ENCODE data around the gene CRYAB.

The CRYAB gene

DNA sequence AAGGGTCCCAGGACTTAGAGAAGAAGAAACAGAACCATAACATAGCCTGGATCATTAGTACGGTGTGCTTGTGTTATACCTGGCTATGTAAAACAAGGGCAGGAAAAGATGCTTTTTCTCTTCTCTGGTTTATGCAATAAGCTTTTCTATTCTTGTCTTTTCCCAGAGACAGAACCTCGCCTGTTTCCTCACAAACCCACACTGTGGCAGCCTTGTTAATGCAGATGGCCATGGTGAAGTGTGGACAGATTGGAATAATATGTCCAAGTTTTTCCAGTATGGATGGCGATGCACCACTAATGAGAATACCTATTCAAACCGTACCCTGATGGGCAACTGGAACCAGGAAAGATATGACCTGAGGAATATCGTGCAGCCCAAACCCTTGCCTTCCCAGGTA lies 29.4 kb downstream of the CRYAB start:
- no peak overlapping the region for H3K4me2 ChIP-seq (ENCODE audit: insufficient read depth, low read length)
- H3K27me3 ChIP-seq (ENCODE audit: insufficient read depth, low read length, poor library complexity): no peaks in the 10 kb centered on the region
- ATAC-seq (ENCODE audit: insufficient read depth, low read depth) (no peak), DNase-seq (no peak)
- H3K27ac ChIP-seq (ENCODE audit: low read length): no peak overlapping the region
- H2AFZ ChIP-seq (ENCODE audit: low read depth, low read length): no peak overlapping the region
- TF ChIP-seq EZH2 (IDR thresholded peaks at IDR 0.05; ENCODE audit: borderline replicate concordance, low read depth, low read length, severe bottlenecking): no peak
- no peak overlapping the region for H3K4me3 ChIP-seq (ENCODE audit: low read depth in 1 of 2, low read length in 2 of 2)
- no peak overlapping the region for H3K9ac ChIP-seq (ENCODE audit: low read depth, low read length)
- H3K79me2 ChIP-seq (ENCODE audit: insufficient read depth, low read length): peaks cover 15% of the 10 kb centered on the region
- H4K20me1 ChIP-seq (ENCODE audit: insufficient read depth, low read length): no peaks in the 10 kb centered on the region
- H3K36me3 ChIP-seq (ENCODE audit: insufficient read depth, low read length): no peaks in the 10 kb centered on the region
- H3K9me3 ChIP-seq (ENCODE audit: insufficient read depth, low read length, severe bottlenecking): no peaks in the 10 kb centered on the region
- peaks cover 21% of the 10 kb centered on the region for H3K4me1 ChIP-seq (ENCODE audit: insufficient read depth, low read length)

- peak overlapping the region; percentile 93 for H3K27ac ChIP-seq (ENCODE audit: low read length)
- ATAC-seq (ENCODE audit: insufficient read depth, low read depth): peak; percentile 9
- H3K9ac ChIP-seq (ENCODE audit: low read depth, low read length): peak overlapping the region; percentile 81
- peak overlapping the region; percentile 95 for H3K4me2 ChIP-seq (ENCODE audit: insufficient read depth, low read length)
- TF ChIP-seq EZH2 (IDR thresholded peaks at IDR 0.05; ENCODE audit: borderline replicate concordance, low read depth, low read length, severe bottlenecking): no peak
- no peak for TF ChIP-seq CTCF (IDR thresholded peaks at IDR 0.05; ENCODE audit: borderline replicate concordance, extremely low read depth, low read length, poor library complexity, severe bottlenecking)
- DNase-seq: no peak
- H2AFZ ChIP-seq (ENCODE audit: low read depth, low read length): peak overlapping the region; percentile 97
- H3K36me3 ChIP-seq (ENCODE audit: insufficient read depth, low read length): peaks cover 24% of the 10 kb centered on the region
- H3K79me2 ChIP-seq (ENCODE audit: insufficient read depth, low read length): peaks cover 15% of the 10 kb centered on the region
- peak overlapping the region; percentile 74 to 81 for H3K4me3 ChIP-seq (ENCODE audit: low read depth in 1 of 2, low read length in 2 of 2)
- no peaks in the 10 kb centered on the region for H4K20me1 ChIP-seq (ENCODE audit: insufficient read depth, low read length)
- H3K27me3 ChIP-seq (ENCODE audit: insufficient read depth, low read length, poor library complexity): no peaks in the 10 kb centered on the region
- peaks cover 21% of the 10 kb centered on the region for H3K4me1 ChIP-seq (ENCODE audit: insufficient read depth, low read length)
- no peaks in the 10 kb centered on the region for H3K9me3 ChIP-seq (ENCODE audit: insufficient read depth, low read length, severe bottlenecking)
Measured at GRCh38 chr11:111879637-111879960, 32.0 kb downstream of the CRYAB start.

DNA sequence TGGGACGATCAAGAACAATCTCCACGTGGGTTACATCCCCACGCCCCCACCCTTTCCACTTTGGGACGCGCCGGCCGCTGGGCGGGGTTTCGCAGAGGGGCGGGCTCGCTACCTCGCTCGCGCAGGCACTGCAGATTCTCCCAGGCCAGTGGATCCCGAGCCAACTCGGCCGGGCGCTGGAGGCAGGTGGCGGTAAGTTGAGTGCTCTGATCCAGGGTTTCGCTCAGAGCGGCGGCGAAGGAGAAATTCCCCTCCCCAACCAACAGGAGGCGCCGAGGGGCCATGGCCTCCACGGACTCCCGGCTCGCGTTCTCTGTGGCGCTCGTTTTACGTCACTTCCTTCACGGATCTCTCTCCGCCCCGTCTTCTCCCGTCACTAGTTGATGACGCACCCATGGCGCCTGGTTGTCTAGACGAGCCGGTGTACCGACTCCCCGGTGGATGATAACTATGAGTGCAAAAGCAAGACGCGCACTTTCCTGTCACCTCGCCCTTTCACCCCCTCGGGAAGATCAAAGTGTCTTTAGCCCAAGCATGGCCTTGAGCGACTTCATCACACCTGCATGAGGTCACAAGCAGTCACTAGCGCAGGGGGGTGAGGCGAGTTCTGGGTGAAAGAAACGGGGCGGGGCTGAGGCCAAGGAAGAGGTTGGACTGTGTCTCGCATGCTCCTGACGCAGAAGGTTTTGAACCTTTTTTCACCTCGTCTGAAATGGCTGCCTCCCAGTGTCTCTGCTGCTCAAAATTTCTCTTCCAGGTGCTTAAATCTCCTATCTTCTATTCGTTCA lies 32.5 kb downstream of the CRYAB start, which contains the start of the genes CFAP68 and FDXACB1:
Gene CFAP68 (plus strand): TSS at position 693 of the 788 bp plus-strand sequence. CDS start 20 bp downstream, at position 713.
Gene FDXACB1 (minus strand): TSS at position 317 of the 788 bp plus-strand sequence. CDS start 33 bp downstream, at position 284.
- peaks cover 21% of the 10 kb centered on the region for H3K4me1 ChIP-seq (ENCODE audit: insufficient read depth, low read length)
- H4K20me1 ChIP-seq (ENCODE audit: insufficient read depth, low read length): no peaks in the 10 kb centered on the region
- H2AFZ ChIP-seq (ENCODE audit: low read depth, low read length): peak within 1 kb of the TSS; percentile 97
- DNase-seq (peak; percentile 95), ATAC-seq (ENCODE audit: insufficient read depth, low read depth) (peak; percentile 87)
- H3K9me3 ChIP-seq (ENCODE audit: insufficient read depth, low read length, severe bottlenecking): no peaks in the 10 kb centered on the region
- peak within 1 kb of the TSS; percentile 81 for H3K9ac ChIP-seq (ENCODE audit: low read depth, low read length)
- H3K79me2 ChIP-seq (ENCODE audit: insufficient read depth, low read length): peaks cover 15% of the 10 kb centered on the region
- peak within 1 kb of the TSS; percentile 95 for H3K4me2 ChIP-seq (ENCODE audit: insufficient read depth, low read length)
- no peak for TF ChIP-seq EZH2 (IDR thresholded peaks at IDR 0.05; ENCODE audit: borderline replicate concordance, low read depth, low read length, severe bottlenecking)
- TF ChIP-seq CTCF (IDR thresholded peaks at IDR 0.05; ENCODE audit: borderline replicate concordance, extremely low read depth, low read length, poor library complexity, severe bottlenecking): peak; percentile 95
- peak within 1 kb of the TSS; percentile 74 to 81 for H3K4me3 ChIP-seq (ENCODE audit: low read depth in 1 of 2, low read length in 2 of 2)
- peak within 1 kb of the TSS; percentile 93 for H3K27ac ChIP-seq (ENCODE audit: low read length)
- H3K36me3 ChIP-seq (ENCODE audit: insufficient read depth, low read length): peaks cover 24% of the 10 kb centered on the region
- H3K27me3 ChIP-seq (ENCODE audit: insufficient read depth, low read length, poor library complexity): no peaks in the 10 kb centered on the region

DNA sequence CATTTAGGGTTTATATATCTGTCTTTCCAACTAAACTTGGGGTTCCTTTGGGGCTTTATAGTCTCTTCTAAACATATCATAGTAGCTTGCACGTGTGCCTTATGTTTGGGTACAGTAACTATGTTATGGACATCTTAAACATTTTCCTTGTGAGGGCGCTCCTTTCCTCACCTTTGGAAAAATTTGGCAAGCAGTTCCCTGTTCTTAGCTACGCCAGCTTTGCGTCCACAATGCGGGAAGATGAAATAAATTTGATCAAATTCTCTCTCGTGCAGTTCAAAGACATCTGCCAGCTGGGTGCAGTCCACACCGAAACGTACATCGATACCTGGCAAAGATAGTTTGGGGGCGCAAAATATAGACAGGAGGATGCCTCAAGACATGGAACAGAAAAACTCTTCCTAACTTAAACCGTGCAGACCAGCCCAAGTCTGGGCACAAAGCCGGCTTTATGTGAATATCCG lies 33.2 kb downstream of the CRYAB start:
- H2AFZ ChIP-seq (ENCODE audit: low read depth, low read length): peak overlapping the region; percentile 97
- no peak for DNase-seq
- H3K4me1 ChIP-seq (ENCODE audit: insufficient read depth, low read length): peaks cover 21% of the 10 kb centered on the region
- ATAC-seq (ENCODE audit: insufficient read depth, low read depth): peak; percentile 14; the same call in 2 of the 3 replicates
- H3K9me3 ChIP-seq (ENCODE audit: insufficient read depth, low read length, severe bottlenecking): no peaks in the 10 kb centered on the region
- peak overlapping the region; percentile 93 for H3K27ac ChIP-seq (ENCODE audit: low read length)
- H3K79me2 ChIP-seq (ENCODE audit: insufficient read depth, low read length): peaks cover 15% of the 10 kb centered on the region
- H3K4me3 ChIP-seq (ENCODE audit: low read depth in 1 of 2, low read length in 2 of 2): peak overlapping the region; percentile 74 to 81
- peaks cover 24% of the 10 kb centered on the region for H3K36me3 ChIP-seq (ENCODE audit: insufficient read depth, low read length)
- H3K27me3 ChIP-seq (ENCODE audit: insufficient read depth, low read length, poor library complexity): no peaks in the 10 kb centered on the region
- TF ChIP-seq EZH2 (IDR thresholded peaks at IDR 0.05; ENCODE audit: borderline replicate concordance, low read depth, low read length, severe bottlenecking): no peak
- no peak for TF ChIP-seq CTCF (IDR thresholded peaks at IDR 0.05; ENCODE audit: borderline replicate concordance, extremely low read depth, low read length, poor library complexity, severe bottlenecking)
- H4K20me1 ChIP-seq (ENCODE audit: insufficient read depth, low read length): no peaks in the 10 kb centered on the region
- peak overlapping the region; percentile 81 for H3K9ac ChIP-seq (ENCODE audit: low read depth, low read length)
- H3K4me2 ChIP-seq (ENCODE audit: insufficient read depth, low read length): peak overlapping the region; percentile 95

Data from DND-41 (cell line).